Spleen (tissue), 7 donors: Measurements from ENCODE around the gene SNAPIN.

ENCODE experiments used
- POLR2A ChIP-seq, 3 donors: fragments of 450-650 bp; IDR thresholded peaks; one replicate each; pipeline ENCODE4 v1.5.1; 2017; ENCODE audit warnings: antibody characterized with exemption in 3 of 3, mild to moderate bottlenecking in 1 of 3
- POLR2AphosphoS5 ChIP-seq, 3 donors: sonication (generic); formaldehyde crosslinking; IDR thresholded peaks; one replicate each; pipeline ENCODE4 v1.5.1; 2017; ENCODE audit warnings: antibody characterized with exemption in 3 of 3
- TF ChIP-seq, protein P1 (sequence below), 11 experiments: fragments of 200-600 bp in 7 of 11; fragments of 450-650 bp in 4 of 11; sonication (generic) in 4 of 11; IDR thresholded peaks in 8 of 11; conservative IDR thresholded peaks in 3 of 11; 1 replicate in 7 of 11; 2 replicates in 4 of 11; pipeline versions ENCODE4 v1.4.0 to v1.8.0; 2016 to 2021; ENCODE audit warnings: antibody characterized with exemption in 11 of 11, inconsistent platforms in 4 of 11, mild to moderate bottlenecking in 1 of 11
- donor health status: DM: no; HTN: no; CAD: no; lungs with moderate emphysema.
- donor health status: DM: no; HTN: no; CAD: no.
- donor health status: DM: no; HTN: no; CAD: no.

GRCh38 chr1:153699768-153700167 is 41.3 kb downstream of the SNAPIN start:
- TF ChIP-seq, protein P1, sequence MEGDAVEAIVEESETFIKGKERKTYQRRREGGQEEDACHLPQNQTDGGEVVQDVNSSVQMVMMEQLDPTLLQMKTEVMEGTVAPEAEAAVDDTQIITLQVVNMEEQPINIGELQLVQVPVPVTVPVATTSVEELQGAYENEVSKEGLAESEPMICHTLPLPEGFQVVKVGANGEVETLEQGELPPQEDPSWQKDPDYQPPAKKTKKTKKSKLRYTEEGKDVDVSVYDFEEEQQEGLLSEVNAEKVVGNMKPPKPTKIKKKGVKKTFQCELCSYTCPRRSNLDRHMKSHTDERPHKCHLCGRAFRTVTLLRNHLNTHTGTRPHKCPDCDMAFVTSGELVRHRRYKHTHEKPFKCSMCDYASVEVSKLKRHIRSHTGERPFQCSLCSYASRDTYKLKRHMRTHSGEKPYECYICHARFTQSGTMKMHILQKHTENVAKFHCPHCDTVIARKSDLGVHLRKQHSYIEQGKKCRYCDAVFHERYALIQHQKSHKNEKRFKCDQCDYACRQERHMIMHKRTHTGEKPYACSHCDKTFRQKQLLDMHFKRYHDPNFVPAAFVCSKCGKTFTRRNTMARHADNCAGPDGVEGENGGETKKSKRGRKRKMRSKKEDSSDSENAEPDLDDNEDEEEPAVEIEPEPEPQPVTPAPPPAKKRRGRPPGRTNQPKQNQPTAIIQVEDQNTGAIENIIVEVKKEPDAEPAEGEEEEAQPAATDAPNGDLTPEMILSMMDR (IDR thresholded peaks at IDR 0.05 in 8 of 11, conservative IDR thresholded peaks at IDR 0.05 in 3 of 11): no peak
- TF ChIP-seq POLR2AphosphoS5 (IDR thresholded peaks at IDR 0.05) (no peak), POLR2A (IDR thresholded peaks at IDR 0.05) (no peak)
